ENCODE measurements around the gene PPP1R11.

PPP1R11 gene

DNA sequence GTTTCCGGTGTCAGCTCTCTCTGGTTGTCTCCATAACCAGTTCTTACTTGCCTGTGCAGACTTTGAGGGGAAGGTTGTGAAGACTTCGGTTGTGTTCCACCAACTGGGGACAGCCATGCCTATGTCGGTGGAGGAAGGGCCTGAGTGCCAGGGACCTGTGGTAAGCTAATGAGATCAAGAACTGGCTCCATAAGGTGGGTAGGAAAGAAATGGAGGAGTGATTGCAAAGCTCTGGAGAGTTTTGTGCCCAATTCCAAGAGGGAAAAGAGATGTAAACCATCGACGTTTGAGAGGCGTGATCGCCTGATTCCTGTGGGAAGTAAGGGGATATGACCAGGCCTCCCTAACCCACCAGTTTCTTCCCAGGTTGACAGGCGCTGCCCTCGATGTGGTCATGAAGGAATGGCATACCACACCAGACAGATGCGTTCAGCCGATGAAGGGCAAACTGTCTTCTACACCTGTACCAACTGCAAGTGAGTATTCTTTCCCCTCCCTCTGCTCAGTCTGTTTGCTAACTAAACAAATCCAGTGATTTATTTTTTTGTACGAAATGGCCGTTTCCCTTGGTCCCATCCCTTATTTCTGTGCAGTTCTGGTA lies 5.0 kb upstream of the PPP1R11 start:
- DNase-seq = no peak

DNA sequence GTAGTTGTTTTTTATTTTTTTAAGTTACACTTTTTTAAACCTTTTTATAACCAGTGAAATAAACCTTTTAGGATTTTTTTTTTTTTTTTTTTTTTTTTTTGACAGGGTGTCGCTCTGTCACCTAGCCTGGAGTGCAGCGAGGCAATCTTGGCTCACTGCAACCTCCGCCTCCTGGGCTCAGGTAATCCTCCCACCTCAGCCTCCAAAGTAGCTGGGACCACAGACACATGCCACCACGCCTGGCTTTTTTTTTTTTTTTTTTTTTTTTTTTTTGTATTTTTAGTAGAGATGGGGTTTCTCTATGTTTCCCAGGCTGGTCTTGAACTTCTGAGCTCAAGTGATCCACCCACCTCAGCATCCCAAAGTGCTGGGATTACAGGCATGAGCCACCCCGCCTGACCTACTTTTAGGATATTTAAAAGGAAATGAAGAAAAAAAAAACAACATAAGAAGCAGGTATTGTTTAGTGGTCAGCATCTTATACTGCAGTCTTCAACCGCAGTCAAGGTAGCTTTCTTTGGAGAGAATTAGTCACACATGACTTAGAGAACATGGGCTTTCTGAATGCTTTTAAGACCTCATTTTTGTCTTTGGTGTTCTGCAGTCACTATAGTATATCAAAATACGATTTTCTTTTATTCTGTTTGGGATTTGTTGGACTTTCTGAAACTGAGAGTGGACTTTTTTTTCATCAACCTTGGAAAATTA lies 4.4 kb upstream of the PPP1R11 start:
- DNase-seq = no peak

DNA sequence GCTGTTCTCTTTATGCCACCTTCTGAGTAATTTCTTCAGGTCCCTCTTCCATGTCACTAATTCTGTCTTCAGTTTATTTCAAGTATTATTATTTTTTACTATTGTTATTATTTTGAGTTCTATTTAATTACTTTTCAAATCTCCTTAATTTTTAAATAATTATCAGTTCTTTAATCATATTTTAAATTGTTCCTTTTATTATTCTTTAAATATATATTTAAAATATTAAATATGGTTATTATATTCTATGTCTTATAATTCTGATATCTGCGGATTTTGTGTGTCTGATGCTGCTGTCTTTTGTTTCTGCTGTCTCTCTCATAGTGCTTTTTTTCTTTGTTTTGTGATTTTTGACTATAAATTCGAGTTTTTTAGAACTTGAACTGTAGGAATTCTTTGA lies 3.7 kb upstream of the PPP1R11 start:
- DNase-seq = no peak

DNA sequence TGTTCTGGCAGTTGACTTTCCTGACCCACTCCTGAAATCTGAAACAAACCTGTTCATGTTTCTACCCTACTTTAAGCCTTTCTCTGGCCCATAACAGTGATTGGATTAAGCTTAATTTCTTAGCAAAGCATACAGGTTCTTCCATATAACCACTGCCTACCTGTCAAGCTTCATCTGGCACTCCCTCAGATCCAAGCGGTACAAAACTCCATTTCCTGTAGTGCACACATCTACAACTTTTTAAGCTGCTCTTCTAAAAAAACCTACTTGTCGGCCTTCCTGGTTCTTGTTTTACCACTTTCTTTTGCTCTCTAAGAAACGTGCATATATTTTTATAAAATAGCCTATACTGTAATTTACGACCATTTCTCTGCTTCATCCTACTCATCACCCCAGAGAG lies 916 bp upstream of the PPP1R11 start:
- no peak for DNase-seq

DNA sequence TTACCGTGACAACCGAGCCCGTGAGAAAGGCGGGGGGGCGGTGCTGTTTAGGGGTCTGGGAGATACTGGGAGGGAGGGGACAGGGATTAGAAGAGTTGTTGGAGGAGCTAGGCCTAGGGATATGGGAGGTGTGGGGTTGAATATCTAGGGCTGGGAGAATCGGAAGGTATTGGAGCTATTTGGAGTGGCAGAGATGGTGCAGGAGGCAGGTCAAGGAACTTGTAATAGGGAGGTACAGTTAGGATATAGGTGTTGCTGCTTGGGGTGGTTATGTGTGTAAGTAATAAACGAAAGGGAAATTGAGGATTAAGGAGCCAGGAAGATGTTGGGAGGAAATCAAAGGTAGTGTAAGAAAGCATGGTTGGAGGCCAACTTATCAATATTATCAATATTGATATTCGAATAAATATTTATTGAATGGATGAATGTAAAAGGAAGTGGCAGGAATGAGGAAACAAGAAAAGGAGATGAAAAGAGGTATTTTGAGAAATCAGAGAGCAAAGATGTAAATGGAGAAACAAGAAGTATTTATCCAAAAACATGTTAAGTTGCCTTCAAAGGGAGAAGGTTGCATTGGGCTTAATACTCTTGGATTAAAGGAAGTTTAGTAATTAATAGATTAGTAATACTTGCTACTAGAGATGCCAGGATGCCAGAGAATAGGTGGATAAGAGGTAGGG lies 602 bp downstream of the PPP1R11 start:
- DNase-seq = no peak

DNA sequence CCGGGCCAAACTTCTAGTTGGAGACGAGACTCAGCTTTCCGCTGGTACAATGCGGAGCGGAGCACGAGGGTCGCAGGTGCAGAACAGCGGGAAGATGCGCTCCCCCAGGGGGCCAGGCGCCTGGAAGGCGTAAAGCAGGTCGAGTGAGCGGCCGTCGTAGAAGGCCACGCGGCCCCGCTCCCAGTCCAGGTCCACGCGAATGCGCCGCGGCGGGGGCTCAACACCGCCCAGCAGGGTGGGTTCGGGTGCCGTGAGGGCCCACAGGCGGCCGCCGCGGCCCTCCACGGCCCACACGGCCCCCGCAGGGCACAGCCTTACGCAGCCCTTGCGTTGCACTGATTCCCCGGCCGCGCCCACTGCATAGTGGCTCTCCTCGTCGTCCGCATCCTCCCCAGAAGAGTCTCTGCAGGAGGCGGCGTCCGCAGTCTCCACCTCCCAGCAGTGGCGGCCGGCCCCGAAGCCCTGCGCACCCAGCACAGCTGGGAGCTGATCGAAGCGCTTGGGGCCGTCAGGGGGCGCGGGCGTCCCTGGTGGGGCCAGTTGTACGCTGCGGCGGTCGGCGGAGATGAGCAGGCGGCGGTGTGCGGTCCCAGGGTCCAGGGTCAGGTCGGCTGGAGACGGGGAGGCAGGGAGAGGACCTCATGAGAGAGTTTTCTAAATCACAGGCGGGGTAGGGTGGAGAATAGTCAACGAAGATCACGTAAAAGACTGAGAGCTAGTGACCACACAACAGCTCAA lies 4.3 kb downstream of the PPP1R11 start:
- DNase-seq = no peak

DNA sequence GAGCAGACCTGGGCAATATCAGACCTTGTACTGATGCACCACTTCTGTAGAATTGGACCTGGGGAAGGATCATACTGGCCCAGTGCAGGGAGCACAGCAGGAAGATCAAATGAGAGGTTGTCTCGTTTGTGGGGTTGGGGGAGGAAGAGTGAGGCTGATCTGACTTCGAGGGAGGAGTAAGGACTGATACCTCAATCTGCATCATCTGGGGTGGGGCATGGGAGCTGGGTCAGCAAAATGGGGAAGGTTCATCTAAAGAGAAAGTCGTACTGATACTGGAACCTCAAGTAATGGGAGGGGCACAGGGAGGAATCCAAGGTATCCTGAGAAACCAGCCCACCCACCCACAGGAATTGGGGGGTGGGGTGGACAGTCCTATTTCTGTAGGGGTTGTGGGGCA lies 4.9 kb downstream of the PPP1R11 start:
- DNase-seq = no peak

DNA sequence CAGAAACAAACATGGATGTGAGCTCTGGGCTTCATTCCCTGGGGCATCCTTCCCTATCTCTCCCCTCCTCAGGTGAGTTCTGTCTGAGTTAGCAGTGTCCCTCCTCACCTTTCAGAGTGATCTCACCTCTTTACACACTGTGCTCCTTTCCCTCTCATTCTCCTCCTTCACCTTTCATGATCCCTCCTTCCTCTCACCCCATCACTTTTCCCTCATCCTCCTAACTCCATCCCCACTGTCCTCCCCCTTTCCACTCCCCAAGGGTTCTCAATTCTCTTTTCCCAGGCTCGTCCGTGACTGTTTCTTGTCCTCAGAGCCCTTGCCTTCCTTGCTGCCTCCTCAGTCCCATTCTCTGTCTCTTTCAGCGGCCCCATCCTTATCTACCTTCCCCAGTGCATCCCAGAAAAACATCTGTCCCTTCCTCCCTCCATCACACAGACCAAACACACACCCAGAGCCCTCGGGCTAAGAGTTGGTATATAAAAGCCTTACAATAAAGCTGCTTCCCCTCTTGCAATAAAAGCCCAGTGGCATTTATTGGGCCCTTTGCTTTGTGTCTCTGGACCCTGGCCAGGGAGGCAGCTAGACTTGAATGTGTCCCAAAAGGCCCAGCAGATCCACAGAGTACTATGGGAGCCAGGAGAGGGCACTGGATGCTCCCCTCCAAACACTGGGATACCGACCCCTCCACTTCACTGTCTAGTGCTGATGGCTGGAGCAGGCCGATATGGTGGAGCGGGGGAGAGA lies 6.7 kb downstream of the PPP1R11 start:
- no peak for DNase-seq

DNA sequence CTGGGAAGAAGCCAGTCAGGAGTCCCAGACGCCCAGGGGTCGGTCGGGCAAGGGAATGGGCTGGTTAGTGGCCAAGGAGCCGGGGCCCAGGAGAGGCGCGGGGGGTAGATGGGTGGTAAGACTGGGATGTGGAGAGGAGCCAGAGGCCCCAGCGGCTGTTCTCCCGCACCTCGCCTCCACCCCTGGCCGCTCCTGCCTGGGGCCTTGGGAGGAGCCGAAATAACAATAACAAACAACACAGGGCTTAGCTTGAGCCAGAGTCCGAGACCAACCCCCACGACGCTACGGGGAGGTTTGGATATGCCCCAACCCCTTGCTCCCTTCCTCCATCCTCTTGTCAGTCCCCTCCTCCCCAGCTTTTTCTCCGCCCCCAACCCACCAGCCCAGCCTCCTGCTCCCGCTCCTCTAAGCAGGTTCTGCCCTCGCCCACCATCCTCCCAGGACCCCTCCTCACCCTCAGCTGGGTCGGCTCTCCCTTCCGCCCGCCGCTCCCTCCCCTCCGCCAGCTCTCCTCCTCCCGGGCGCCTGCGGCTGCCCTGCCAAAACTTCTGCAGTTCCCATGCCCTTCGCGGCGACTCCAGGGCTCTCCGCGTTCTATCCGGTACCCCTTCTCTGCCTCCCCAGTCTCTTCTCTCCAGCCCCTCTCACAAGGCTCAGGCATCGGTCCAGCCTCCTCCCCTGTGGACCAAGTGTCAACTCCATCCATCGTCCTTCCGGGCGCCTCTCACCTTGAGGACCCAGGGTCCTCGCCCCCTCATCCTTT lies 7.5 kb downstream of the PPP1R11 start:
- DNase-seq = no peak

DNA sequence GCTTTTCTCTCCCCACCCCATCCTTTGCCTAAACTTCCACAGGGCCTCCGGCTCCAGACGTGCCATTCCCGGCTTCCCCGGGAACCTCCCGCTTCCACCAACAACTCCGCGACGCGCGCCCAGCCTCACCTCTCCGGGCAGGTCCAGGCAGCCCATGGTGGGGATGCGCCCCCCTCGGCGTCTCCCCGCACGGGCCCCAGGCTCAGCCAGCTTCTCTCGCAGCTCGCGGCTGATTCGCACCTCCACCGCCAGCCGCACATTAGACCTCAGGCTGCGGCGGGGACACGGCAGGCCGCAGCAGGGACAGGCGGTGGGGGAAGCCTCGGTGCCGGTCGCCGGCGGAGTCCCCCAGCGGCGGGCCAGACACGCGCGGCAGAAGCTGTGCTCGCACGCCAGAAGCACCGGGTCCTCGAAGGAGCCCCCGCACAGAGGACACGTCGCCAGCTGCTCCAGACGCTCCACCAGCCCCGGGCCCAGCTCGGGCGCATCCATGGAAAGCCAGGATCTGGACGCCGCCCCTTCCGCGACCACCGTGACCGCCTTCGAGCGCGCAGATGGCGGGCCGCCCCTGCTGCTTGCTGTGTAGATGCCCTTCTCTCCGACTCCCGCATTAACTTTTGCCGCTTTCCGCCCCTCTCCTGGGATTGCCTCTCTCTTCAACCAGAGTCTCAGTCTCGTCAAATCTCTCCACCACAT lies 8.2 kb downstream of the PPP1R11 start, which contains the start of gene RNF39:
Gene RNF39, minus strand, starts transcription at position 676 of the 696 bp plus-strand sequence. Its CDS starts 184 bp downstream, at position 492.
- DNase-seq = no peak

DNA sequence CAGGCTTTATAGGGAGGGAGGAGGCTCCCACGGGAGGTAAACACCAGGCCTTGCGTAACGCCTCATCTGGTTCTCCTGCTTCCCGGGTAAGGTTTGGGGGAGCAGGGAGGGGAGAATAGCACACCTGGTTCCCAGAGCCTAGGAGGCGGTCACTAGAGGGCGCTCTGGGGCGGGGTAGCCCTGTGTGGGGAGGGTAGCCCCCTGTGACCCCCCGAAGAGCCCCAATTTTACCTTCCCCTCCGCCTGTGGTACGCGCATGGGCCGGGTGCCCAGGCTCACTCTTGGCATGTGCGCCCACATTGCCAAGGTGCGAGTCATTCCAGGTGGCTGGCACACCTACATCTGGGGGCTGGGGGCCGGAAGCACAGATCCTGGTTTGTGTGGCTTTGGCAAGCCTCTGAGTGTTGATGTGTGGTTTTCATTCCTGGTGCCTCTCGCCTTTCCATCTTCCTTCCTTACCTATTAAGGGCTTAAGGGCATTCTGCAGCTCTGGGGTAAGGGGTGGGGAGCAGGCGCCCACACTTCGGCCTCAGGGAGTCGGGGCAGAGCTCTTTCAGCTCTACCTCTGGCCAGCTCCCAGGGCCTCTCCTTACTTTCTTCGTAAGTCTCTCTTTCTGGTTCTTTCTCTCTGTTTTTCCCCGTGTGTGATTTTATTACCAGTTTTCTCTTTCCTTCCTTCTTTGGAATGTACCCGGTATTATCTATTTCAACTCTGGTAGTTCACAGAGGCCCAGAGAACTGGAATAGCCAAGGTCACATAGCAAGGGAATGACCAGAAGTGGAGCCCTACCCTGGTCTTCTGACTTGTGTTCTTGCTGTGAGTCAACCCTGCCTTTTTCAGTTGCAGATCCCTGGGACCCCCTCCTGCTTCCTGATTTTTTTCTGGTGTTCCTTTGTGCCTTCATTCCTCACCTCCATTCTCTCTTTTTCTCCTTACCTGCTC lies 9.1 kb downstream of the PPP1R11 start:
- no peak for DNase-seq

DNA sequence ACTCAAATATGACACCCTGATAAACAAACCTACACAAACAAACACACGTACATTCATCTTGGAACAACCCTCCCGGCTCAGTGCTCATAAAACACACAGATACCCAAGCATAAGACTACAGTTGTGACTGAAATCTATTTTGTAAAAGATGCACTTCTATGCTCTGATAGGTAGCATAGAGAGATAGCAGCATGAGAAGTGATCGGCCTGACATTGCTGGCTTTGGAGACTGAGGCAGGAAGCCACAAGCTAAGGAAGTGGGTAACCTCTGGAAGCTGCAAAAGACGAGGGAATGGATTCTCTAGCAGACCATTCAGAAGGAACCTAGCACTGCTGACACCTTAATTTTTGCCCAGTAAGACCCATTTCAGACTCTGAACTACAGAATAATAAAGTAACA lies 10.2 kb downstream of the PPP1R11 start:
- DNase-seq = no peak

DNA sequence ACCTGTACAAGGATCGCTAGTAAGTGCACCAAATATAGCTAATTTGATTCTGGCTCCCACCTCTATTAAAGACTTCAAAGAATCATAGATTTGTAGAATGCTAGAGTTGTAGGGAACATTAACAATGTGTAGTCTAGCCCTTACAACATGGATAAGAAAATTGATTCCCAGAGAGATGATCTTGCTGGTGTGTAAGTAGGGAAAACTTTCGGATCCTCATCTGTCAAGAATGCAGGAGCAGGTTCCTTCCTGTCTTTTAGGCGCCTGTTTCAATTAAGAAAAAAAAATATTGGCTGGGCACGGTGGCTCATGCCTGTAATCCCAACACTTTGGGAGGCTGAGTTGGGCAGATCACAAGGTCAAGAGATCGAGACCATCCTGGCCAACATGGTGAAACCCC lies 20.9 kb downstream of the PPP1R11 start:
- DNase-seq = no peak

DNA sequence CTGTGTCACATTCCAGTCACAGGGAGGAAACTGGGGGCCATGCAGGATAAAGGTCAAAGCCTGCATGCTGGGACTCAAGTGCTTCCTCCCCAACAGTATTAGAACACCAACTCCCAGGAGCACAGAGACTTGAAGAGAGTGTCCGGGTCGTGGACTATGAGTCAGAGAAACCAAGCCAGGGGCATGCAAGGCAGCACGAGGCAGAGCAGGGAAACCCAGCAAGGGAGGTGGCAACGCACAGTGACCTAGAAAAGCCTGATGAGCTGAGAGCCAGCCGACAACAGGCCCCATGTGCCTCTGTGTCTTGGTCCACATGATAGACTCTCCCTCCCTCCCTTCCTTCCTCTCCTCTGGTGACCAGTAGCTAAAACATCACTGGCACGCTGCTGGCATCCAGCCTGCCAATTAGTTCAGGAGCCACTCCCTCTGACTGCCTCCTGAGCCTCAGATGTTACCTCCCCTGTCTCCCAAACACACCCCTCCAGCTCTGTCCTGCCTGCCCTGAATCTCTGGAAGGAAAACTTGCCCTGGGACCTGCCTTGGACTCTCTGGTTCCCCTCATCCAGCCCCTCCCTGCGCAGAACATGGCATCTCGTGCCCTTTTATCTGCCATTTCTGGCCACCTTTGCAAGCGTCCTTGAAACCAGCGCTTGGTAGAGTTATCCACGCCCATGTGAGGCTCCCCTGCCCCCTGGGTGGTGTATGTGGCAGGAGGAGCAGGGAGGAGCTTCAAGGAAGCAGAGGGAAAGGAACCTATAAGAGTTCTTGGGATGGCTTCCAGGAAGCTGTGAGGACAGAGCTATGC lies 24.8 kb downstream of the PPP1R11 start:
- DNase-seq = peak; percentile 61 to 84 (median 83)

DNA sequence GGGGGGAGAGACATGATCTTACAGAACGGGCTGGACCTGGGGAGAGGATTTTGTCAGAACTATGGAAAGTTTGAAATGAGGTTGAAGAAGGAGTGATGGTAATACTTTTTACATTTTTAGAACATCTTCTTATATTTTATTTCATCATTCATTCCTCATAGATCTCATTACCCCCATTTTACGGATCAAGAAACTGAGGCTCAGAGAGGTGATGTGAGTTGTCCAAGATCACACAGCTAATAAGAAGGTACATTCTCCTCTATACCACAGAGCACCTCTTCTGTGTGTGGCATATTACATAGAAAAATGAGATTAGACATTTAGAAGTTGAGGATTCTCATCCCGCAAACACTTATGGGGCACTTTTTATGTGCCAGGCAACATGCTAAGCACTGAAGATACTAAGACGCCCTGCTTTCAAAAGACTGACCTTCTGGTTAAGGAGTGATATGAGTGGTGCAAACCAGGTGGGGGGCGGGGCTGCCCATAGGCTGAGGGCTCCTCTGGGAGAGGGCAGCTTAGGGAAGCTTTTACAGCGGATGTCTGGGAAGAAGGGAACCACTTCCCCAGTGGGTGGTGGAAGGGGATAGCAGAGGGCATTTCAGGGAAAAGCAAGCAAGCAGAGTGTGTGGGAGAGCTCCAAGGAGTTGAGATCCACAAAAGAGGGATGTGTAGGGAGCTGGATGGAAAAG lies 26.0 kb downstream of the PPP1R11 start:
- DNase-seq = no peak

DNA sequence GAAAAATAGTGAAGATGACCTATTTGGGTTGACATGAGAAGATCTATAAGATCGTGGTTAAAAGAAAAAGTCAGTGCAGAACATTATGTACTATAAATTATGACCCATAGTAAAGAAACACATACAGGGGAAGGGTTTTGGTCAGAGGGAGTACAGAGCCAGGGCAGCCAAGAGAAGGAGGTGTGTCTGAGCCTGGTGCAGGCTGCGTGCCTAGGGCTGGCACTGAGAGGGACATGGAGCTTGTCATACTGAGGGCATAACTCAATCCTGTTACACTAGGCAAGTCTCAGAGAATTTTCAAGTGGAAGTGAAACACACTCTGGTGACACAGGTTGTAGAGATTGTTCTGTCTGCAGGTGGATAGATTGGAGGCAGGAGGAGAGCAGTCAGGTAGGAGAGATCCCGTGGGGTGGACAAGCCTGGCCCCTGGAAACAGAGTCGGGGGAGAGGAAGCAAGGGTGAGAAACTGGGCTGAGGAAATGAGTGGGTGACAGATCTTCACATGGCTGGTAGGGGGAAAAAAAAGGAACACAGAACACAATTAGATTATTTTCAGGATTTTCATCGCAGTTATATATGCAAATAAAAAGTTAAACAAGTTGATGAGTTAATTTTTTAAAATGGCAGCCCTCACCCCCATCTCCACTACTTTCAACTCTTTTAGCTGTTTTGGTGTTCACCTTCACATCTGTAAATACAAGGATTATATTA lies 27.1 kb downstream of the PPP1R11 start:
- peak in 2 of 3 donors; percentile 33 to 52 for DNase-seq

DNA sequence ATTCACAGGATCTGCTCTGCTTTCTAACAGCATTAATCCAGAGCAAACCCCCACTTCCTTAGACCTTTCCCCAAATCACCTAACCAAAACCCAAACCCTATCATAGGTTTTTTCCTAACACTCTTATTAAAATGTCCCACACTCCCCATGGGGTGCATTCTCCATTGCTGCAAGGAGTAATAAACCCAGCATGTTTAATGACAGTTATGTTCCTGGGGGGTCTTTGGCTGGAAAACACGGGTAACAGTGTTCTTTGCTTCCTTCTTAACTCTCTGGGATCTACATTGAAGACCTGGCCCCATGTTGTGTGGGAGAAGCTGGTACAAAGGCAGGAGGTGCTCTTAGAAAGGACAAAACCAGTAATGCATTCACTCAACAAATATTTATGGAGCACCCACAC lies 29.8 kb downstream of the PPP1R11 start:
- DNase-seq = no peak
